Duodenal mucosa (tissue), 2 donors: Measurements from ENCODE around the gene PRMT2.
"Not testable (repeated sequence)": the region's sequence is repeated elsewhere in the genome, so short reads cannot be mapped to it uniquely, and the experiment has no call there.

Source experiments
- H3K27ac ChIP-seq: one replicate; pipeline ENCODE4 v1.7.0; 2013; ENCODE audit warnings: low read depth, low read length
- H3K27me3 ChIP-seq, 2 donors: one replicate each; pipeline ENCODE4 v1.7.0; 2013; ENCODE audit warnings: low read length in 2 of 2, control low read depth in 1 of 2; ENCODE audit not compliant: insufficient read depth in 2 of 2, control insufficient read depth in 1 of 2
- H3K36me3 ChIP-seq, 2 donors: one replicate each; pipeline ENCODE4 v1.7.0; 2013; ENCODE audit warnings: low read length in 2 of 2, control low read depth in 1 of 2; ENCODE audit not compliant: insufficient read depth in 2 of 2, control insufficient read depth in 1 of 2
- H3K4me1 ChIP-seq, 2 donors: one replicate each; pipeline ENCODE4 v1.7.0; 2013; ENCODE audit warnings: low read length in 2 of 2, control low read depth in 1 of 2; ENCODE audit not compliant: insufficient read depth in 2 of 2, control insufficient read depth in 1 of 2
- H3K4me3 ChIP-seq, 2 donors: one replicate each; pipeline ENCODE4 v1.7.0; 2013; ENCODE audit warnings: low read length in 2 of 2, low read depth in 1 of 2
- H3K9ac ChIP-seq, 2 donors: one replicate each; pipeline ENCODE4 v1.7.0; 2013; ENCODE audit warnings: low read length in 2 of 2, low read depth in 1 of 2
- H3K9me3 ChIP-seq, 2 donors: one replicate each; pipeline ENCODE4 v1.7.0; 2013; ENCODE audit warnings: low read length in 2 of 2, control low read depth in 1 of 2; ENCODE audit not compliant: control insufficient read depth in 1 of 2

PRMT2 gene

DNA sequence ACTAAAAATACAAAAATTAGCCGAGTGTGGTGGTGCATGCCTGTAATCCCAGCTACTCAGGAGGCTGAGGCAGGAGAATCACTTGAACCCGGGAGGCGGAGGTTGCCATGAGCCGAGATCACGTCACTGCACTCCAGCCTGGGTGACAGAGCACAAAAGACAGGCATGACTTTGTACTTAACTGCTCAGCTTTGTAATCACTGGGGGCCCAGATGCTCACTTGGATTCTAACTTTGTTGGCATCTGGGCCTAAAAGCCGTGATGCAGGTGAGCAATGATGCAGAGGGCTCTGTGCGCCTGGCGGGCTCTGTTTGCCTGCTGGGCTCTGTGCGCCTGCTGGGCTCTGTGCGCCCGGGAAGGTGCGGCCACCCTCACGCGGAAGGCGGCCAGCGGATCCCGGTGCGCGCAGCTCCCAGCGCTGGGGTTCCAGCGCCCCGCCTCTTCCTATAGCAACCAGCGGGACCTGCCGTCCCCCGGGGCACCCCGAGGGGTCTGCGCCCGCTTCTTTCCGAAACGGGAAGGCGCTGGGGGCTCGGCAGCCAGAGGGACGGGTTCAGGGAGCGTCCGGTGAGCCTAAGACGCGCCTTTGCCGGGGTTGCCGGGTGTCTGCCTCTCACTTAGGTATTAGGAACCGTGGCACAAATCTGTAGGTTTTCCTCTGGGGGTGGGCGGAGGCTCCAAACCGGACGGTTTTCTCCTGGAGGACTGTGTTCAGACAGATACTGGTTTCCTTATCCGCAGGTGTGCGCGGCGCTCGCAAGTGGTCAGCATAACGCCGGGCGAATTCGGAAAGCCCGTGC, 31.7 kb downstream of the PRMT2 start:
- Histone ChIP-seq H3K27ac (no peak overlapping the region), H3K4me1 (peaks cover 0 to 16% of the 10 kb centered on the region in 2 donors), H3K4me3 (peak overlapping the region; percentile 71 to 73), H3K27me3 (peaks cover 0 to 5% of the 10 kb centered on the region in 2 donors), H3K9ac (no peak overlapping the region), H3K36me3 (peaks cover 7 to 21% of the 10 kb centered on the region in 2 donors), H3K9me3 (no peaks in the 10 kb centered on the region)

DNA sequence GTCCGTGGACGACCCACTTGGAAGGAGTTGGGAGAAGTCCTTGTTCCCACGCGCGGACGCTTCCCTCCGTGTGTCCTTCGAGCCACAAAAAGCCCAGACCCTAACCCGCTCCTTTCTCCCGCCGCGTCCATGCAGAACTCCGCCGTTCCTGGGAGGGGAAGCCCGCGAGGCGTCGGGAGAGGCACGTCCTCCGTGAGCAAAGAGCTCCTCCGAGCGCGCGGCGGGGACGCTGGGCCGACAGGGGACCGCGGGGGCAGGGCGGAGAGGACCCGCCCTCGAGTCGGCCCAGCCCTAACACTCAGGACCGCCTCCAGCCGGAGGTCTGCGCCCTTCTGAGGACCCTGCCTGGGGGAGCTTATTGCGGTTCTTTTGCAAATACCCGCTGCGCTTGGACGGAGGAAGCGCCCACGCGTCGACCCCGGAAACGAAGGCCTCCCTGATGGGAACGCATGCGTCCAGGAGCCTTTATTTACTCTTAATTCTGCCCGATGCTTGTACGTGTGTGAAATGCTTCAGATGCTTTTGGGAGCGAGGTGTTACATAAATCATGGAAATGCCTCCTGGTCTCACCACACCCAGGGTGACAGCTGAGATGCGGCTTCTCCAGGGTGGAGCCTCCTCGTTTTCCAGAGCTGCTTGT, 32.4 kb downstream of the PRMT2 start:
- peaks cover 0 to 5% of the 10 kb centered on the region in 2 donors for H3K27me3 ChIP-seq
- no peaks in the 10 kb centered on the region for H3K9me3 ChIP-seq
- H3K4me3 ChIP-seq: peak overlapping the region; percentile 71 to 73
- peaks cover 7 to 21% of the 10 kb centered on the region in 2 donors for H3K36me3 ChIP-seq
- peaks cover 0 to 16% of the 10 kb centered on the region in 2 donors for H3K4me1 ChIP-seq
- H3K9ac ChIP-seq: peak overlapping the region in 1 of 2 donors; percentile 6
- H3K27ac ChIP-seq: no peak overlapping the region

DNA sequence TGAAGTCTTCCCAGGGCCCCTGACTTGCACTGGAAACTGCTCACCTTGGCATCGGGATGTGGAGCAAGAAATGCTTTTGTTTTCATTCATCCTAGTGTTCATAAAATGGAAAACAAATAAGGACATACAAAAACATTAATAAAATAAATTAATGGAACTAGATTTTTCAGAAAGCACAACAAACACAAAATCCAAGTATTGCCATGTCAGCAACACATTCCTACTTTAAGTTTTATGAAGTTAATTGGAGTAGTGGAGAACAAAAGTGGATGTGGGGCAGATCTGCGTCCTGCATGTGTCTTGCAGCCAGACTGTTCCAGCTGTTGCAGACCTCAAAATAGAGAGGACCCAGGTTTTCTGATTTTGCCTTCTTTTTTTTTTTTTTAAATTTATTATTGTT, 32.9 kb downstream of the PRMT2 start:
- H3K36me3 ChIP-seq: peaks cover 7 to 20% of the 10 kb centered on the region in 2 donors
- no peak overlapping the region for H3K27ac ChIP-seq
- peak overlapping the region in 1 of 2 donors; percentile 71 for H3K4me3 ChIP-seq
- no peaks in the 10 kb centered on the region for H3K9me3 ChIP-seq
- H3K9ac ChIP-seq: no peak overlapping the region
- peaks cover 0 to 5% of the 10 kb centered on the region in 2 donors for H3K27me3 ChIP-seq
- peaks cover 0 to 16% of the 10 kb centered on the region in 2 donors for H3K4me1 ChIP-seq

DNA sequence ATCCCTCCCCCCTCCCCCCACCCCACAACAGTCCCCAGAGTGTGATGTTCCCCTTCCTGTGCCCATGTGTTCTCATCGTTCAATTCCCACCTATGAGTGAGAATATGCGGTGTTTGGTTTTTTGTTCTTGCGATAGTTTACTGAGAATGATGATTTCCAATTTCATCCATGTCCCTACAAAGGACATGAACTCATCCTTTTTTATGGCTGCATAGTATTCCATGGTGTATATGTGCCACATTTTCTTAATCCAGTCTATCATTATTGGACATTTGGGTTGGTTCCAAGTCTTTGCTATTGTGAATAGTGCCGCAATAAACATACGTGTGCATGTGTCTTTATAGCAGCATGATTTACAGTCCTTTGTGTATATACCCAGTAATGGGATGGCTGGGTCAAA, 33.4 kb downstream of the PRMT2 start:
- not testable (repeated sequence) for H3K9ac ChIP-seq, H3K27me3 ChIP-seq, H3K27ac ChIP-seq, H3K4me3 ChIP-seq, H3K9me3 ChIP-seq
- Histone ChIP-seq H3K4me1 (peaks cover 0 to 16% of the 10 kb centered on the region in 2 donors), H3K36me3 (peaks cover 7 to 15% of the 10 kb centered on the region in 2 donors)

DNA sequence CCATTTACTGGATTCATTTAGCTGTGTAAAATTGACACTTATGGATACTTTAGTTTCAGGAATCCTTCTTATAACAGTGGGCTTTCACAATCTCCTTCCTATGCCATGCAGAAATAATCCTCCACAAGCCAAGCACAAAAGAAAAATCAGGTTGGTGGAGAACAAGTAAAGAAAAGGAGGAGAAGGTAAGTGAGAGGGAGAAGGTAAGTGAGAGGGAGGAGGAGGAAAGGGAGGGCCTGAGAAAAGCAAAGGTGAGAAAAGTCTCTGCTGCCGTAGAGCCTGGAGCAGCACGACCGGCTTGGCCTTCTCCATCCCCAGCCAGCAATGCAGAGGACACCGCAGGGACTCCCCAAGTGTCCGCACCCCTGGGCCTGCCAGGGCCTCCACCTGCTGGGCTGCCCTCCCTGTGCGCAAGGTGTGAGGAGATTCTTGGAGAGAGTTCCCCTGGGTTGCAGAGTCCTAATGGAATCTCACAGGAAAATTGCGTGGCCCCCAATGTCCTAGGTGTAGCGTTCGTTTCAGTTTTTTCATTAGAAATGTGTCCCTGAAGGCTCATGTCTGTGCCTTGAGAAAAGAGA, 39.0 kb downstream of the PRMT2 start:
- H3K4me1 ChIP-seq: no peaks in the 10 kb centered on the region
- no peaks in the 10 kb centered on the region for H3K27me3 ChIP-seq
- H3K36me3 ChIP-seq: no peaks in the 10 kb centered on the region
- no peak overlapping the region for H3K27ac ChIP-seq
- no peak overlapping the region for H3K9ac ChIP-seq
- H3K9me3 ChIP-seq: no peaks in the 10 kb centered on the region
- H3K4me3 ChIP-seq: no peak overlapping the region

DNA sequence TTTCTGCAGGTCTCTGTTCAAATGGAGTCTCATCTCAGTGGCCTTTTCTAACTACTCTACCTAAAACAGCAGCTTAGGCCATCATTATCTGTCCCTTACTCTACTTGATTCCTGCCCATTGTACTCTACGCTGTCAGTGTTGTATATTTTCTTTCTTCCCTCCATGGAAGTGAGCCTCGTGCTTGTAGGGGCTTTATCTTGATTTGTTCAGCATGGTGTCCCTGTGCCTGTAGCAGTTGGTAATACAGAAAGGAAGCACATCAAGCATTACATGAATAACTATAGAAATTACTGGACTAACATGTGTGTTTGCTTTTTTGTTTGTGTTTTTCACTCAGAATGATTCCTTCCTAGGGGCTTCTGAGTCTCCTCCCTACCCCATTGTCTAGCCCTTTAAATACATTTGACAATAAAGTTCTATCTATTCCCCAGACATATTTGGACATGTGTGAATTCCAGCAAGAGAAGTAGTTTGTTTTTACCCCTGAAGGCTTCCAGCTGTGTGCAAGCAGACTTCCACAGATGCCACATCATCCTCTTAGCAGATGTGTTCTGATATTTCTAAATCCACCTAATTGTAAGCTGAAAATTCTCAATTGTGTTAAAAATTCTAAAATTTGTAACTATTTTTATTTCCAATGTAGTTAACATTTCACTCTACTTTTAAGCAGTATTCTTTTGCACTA, 40.3 kb downstream of the PRMT2 start:
- Histone ChIP-seq H3K9me3 (no peaks in the 10 kb centered on the region), H3K27me3 (no peaks in the 10 kb centered on the region), H3K9ac (no peak overlapping the region), H3K36me3 (no peaks in the 10 kb centered on the region), H3K27ac (no peak overlapping the region), H3K4me3 (no peak overlapping the region), H3K4me1 (no peaks in the 10 kb centered on the region)

DNA sequence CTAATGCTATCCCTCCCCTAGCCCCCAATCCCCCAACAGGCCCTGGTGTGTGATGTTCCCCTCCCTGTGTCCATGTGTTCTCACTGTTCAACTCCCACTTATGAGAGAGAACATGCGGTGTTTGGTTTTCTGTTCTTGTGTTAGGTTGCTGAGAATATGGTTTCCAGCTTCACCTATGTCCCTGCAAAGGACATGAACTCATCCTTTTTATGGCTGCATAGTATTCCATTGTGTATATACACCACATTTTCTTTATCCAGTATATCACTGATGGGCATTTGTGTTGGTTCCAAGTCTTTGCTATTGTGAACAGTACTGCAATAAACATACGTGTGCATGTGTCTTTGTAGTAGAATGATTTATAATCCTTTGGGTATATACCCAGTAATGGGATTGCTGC, 41.1 kb downstream of the PRMT2 start:
- H3K9me3 ChIP-seq, H3K9ac ChIP-seq, H3K36me3 ChIP-seq, H3K27me3 ChIP-seq, H3K4me1 ChIP-seq, H3K4me3 ChIP-seq, H3K27ac ChIP-seq: not testable (repeated sequence)

DNA sequence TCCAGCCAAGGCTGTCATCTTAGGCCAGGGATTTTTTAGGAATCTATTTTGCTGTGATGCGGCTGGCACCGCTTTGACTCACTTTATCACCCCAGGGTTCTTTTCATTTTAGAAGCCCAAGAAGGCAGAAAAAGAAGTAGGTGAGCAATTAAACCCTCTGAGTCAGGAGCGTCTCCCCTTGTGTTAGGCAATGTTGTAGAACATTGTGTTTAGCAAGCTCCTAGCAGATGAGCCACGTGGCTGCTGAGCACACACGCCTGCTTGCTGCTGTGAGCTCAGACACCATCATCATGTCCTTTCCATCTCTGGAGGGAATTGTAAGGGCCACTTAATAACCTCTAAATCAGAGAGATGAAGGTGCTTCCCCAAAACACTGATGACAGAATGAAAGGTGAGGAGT, 46.1 kb downstream of the PRMT2 start:
- H3K9ac ChIP-seq, H3K36me3 ChIP-seq, H3K27me3 ChIP-seq, H3K4me3 ChIP-seq, H3K27ac ChIP-seq, H3K4me1 ChIP-seq, H3K9me3 ChIP-seq: not testable (repeated sequence)

DNA sequence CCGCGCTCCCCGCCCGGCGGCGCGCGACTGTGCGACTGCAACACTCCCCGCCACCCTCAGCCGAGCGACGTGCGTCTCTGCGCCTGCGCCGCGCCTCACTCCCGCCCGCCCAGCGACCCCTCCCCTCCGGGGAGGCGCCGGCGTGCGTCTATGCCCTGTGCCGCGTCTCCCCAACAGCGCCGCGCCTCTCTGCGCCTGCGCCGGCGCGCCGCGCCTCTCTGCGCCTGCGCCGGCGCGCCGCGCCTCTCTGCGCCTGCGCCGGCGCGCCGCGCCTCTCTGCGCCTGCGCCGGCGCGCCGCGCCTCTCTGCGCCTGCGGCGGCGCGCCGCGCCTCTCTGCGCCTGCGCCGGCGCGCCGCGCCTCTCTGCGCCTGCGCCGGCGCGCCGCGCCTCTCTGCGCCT, 63.2 kb downstream of the PRMT2 start:
- not testable (repeated sequence) for H3K36me3 ChIP-seq, H3K27ac ChIP-seq, H3K9me3 ChIP-seq, H3K27me3 ChIP-seq, H3K4me3 ChIP-seq, H3K4me1 ChIP-seq, H3K9ac ChIP-seq

DNA sequence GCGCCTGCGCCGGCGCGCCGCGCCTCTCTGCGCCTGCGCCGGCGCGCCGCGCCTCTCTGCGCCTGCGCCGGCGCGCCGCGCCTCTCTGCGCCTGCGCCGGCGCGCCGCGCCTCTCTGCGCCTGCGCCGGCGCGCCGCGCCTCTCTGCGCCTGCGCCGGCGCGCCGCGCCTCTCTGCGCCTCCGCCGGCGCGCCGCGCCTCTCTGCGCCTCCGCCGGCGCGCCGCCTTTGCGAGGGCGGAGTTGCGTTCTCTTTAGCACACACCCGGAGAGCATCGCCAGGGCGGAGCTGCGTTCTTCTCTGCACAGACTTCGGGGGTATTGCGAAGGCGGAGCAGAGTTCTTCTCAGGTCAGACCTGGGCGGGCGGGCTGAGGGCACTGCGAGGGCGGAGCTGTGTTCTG, 63.6 kb downstream of the PRMT2 start:
- not testable (repeated sequence) for H3K9ac ChIP-seq, H3K4me3 ChIP-seq, H3K9me3 ChIP-seq, H3K4me1 ChIP-seq, H3K27me3 ChIP-seq, H3K27ac ChIP-seq, H3K36me3 ChIP-seq
